HG02571 (cell line): Measurements from ENCODE around the gene NUBP2.

Experiments
- ATAC-seq: cut with Tn5 transposase; IDR thresholded peaks from one replicate; pipeline ENCODE4 v1.9.1; 2021; ENCODE audit warnings: mild to moderate bottlenecking, moderate library complexity; ENCODE audit not compliant: unreplicated experiment

Gene NUBP2

GRCh38 chr16:1758923-1759322 is 23.8 kb upstream of the NUBP2 start:
- no peak for ATAC-seq

GRCh38 chr16:1759511-1759910 is 23.2 kb upstream of the NUBP2 start:
- no peak for ATAC-seq

GRCh38 chr16:1760911-1761310 is 21.8 kb upstream of the NUBP2 start:
- no peak for ATAC-seq

- no peak for ATAC-seq
Measured at GRCh38 chr16:1761751-1762150, 21.0 kb upstream of the NUBP2 start.

- no peak for ATAC-seq
Measured at GRCh38 chr16:1762196-1762878, 20.4 kb upstream of the NUBP2 start.

GRCh38 chr16:1762879-1763520 is 19.8 kb upstream of the NUBP2 start:
- no peak for ATAC-seq

GRCh38 chr16:1763521-1764511 is 18.9 kb upstream of the NUBP2 start:
- no peak for ATAC-seq

- no peak for ATAC-seq
Measured at GRCh38 chr16:1764971-1765370, 17.8 kb upstream of the NUBP2 start.

GRCh38 chr16:1765826-1766225 is 16.9 kb upstream of the NUBP2 start:
- no peak for ATAC-seq

- ATAC-seq, result no peak
Measured at GRCh38 chr16:1766231-1766630, 16.5 kb upstream of the NUBP2 start.

GRCh38 chr16:1766701-1767100 is 16.1 kb upstream of the NUBP2 start:
- no peak for ATAC-seq

GRCh38 chr16:1767116-1767994 is 15.4 kb upstream of the NUBP2 start:
- ATAC-seq, result no peak

- no peak for ATAC-seq
Measured at GRCh38 chr16:1768061-1768766, 14.5 kb upstream of the NUBP2 start.

- no peak for ATAC-seq
Measured at GRCh38 chr16:1768767-1769401, 13.9 kb upstream of the NUBP2 start.

- no peak for ATAC-seq
Measured at GRCh38 chr16:1769402-1770300, 13.1 kb upstream of the NUBP2 start.

GRCh38 chr16:1770328-1771187 is 12.2 kb upstream of the NUBP2 start:
- ATAC-seq, result no peak

- no peak for ATAC-seq
Measured at GRCh38 chr16:1771188-1771863, 11.4 kb upstream of the NUBP2 start, which contains the start of gene NME3. TSS of gene NME3 (minus strand) at chr16:1771543. CDS start at chr16:1771534, 9 bp downstream.
